Ishikawa (cell line): Measurements from ENCODE around the gene CINP.

ENCODE experiments used
- CEBPB ChIP-seq: IDR thresholded peaks from 2 replicates; pipeline ENCODE4 v1.6.1; 2012
- CREB1 ChIP-seq: IDR thresholded peaks from 2 replicates; pipeline ENCODE4 v1.6.1; 2012; ENCODE audit warnings: low read depth
- EP300 ChIP-seq: IDR thresholded peaks from 2 replicates; pipeline ENCODE4 v1.6.1; 2012; ENCODE audit warnings: borderline replicate concordance
- FOXM1 ChIP-seq: IDR thresholded peaks from 2 replicates; pipeline ENCODE4 v1.6.1; 2012; ENCODE audit warnings: low read depth, borderline replicate concordance
- RAD21 ChIP-seq: IDR thresholded peaks from 2 replicates; pipeline ENCODE4 v1.6.1; 2012; ENCODE audit warnings: low read depth
- TAF1 ChIP-seq: IDR thresholded peaks from 2 replicates; pipeline ENCODE4 v1.6.1; 2012; ENCODE audit warnings: low read depth, mild to moderate bottlenecking
- YY1 ChIP-seq: IDR thresholded peaks from 2 replicates; pipeline ENCODE4 v1.6.1; 2012; ENCODE audit warnings: low read depth
- ZBTB7A ChIP-seq: IDR thresholded peaks from 2 replicates; pipeline ENCODE4 v1.6.1; 2012; ENCODE audit warnings: low read depth
- TF ChIP-seq, protein P1 (sequence below): IDR thresholded peaks from 2 replicates; pipeline ENCODE4 v1.6.1; 2012; ENCODE audit warnings: low read depth, mild to moderate bottlenecking
- TF ChIP-seq, protein P2 (sequence below): IDR thresholded peaks from 2 replicates; pipeline ENCODE4 v1.6.1; 2012

DNA sequence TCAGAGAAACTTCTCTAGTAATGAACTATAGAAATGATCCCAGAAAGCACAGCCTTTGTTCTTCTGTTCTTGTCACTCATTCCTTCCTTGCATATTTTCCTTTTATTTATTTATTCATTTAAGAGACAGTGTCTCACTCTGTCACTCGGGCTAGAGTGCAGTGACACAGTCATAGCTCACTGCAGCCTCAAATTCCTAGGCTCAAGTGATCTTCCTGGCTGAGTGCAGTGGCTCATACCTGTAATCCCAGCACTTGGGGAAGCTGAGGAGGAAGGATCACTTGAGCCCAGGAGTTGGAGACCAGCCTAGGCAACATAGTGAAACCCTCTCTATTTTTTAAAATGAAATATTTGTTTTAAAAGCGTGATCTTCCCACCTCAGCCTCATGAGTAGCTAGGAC, 11.6 kb upstream of the CINP start:
- TF ChIP-seq EP300 (no peak), YY1 (no peak), CREB1 (no peak), FOXM1 (no peak), TAF1 (no peak), ZBTB7A (no peak), CEBPB (no peak), RAD21 (no peak)
- TF ChIP-seq, protein P1, sequence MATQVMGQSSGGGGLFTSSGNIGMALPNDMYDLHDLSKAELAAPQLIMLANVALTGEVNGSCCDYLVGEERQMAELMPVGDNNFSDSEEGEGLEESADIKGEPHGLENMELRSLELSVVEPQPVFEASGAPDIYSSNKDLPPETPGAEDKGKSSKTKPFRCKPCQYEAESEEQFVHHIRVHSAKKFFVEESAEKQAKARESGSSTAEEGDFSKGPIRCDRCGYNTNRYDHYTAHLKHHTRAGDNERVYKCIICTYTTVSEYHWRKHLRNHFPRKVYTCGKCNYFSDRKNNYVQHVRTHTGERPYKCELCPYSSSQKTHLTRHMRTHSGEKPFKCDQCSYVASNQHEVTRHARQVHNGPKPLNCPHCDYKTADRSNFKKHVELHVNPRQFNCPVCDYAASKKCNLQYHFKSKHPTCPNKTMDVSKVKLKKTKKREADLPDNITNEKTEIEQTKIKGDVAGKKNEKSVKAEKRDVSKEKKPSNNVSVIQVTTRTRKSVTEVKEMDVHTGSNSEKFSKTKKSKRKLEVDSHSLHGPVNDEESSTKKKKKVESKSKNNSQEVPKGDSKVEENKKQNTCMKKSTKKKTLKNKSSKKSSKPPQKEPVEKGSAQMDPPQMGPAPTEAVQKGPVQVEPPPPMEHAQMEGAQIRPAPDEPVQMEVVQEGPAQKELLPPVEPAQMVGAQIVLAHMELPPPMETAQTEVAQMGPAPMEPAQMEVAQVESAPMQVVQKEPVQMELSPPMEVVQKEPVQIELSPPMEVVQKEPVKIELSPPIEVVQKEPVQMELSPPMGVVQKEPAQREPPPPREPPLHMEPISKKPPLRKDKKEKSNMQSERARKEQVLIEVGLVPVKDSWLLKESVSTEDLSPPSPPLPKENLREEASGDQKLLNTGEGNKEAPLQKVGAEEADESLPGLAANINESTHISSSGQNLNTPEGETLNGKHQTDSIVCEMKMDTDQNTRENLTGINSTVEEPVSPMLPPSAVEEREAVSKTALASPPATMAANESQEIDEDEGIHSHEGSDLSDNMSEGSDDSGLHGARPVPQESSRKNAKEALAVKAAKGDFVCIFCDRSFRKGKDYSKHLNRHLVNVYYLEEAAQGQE: no peak
- TF ChIP-seq, protein P2, sequence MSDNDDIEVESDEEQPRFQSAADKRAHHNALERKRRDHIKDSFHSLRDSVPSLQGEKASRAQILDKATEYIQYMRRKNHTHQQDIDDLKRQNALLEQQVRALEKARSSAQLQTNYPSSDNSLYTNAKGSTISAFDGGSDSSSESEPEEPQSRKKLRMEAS: no peak
